Endothelial cell of umbilical vein (primary cell): ENCODE measurements around the gene CACNA2D3.

Experiments
- CTCF ChIP-seq, 2 donors: IDR thresholded peaks; 1 replicate in 1 of 2; 2 replicates in 1 of 2; pipeline ENCODE4 v1.5.1; 2011; ENCODE audit warnings: low read length in 2 of 2, mild to moderate bottlenecking in 2 of 2, moderate library complexity in 2 of 2, control low read depth in 1 of 2, inconsistent platforms in 1 of 2, low read depth in 1 of 2; ENCODE audit not compliant: insufficient read depth in 1 of 2; ENCODE audit errors: extremely low read depth in 1 of 2
- EZH2 ChIP-seq: IDR thresholded peaks from 2 replicates; pipeline ENCODE4 v1.6.1; 2012; ENCODE audit warnings: borderline replicate concordance, low read depth, mild to moderate bottlenecking, moderate library complexity, low read length, inconsistent platforms; ENCODE audit not compliant: severe bottlenecking
- FOS ChIP-seq: IDR thresholded peaks from 2 replicates; pipeline ENCODE4 v1.6.1; 2011; ENCODE audit warnings: mild to moderate bottlenecking, low read length, moderate library complexity, borderline replicate concordance; ENCODE audit not compliant: insufficient read depth
- GATA2 ChIP-seq: IDR thresholded peaks from 2 replicates; pipeline ENCODE4 v1.7.0; 2011; ENCODE audit warnings: low read depth, mild to moderate bottlenecking, moderate library complexity, mixed read lengths, low read length; ENCODE audit not compliant: insufficient read length, insufficient read depth
- MAX ChIP-seq: IDR thresholded peaks from 2 replicates; pipeline ENCODE4 v1.6.1; 2011; ENCODE audit not compliant: insufficient read depth, insufficient read length
- MYC ChIP-seq: IDR thresholded peaks from one replicate; pipeline ENCODE4 v1.6.1; 2011; ENCODE audit warnings: mild to moderate bottlenecking, low read depth, low read length
- POLR2A ChIP-seq: IDR thresholded peaks from 2 replicates; pipeline ENCODE4 v1.6.1; 2012; ENCODE audit warnings: low read depth, mild to moderate bottlenecking, control low read depth, low read length
- POLR2AphosphoS5 ChIP-seq: IDR thresholded peaks from 2 replicates; pipeline ENCODE4 v1.6.1; 2012; ENCODE audit warnings: low read depth, mild to moderate bottlenecking, control low read depth, low read length, moderate library complexity; ENCODE audit not compliant: insufficient read depth

- TF ChIP-seq POLR2A (no peak), CTCF (IDR thresholded peaks at IDR 0.05; ENCODE audit: extremely low read depth in 1 of 2, insufficient read depth in 1 of 2, low read depth in 1 of 2, low read length in 2 of 2) (no peak), POLR2AphosphoS5 (no peak), MYC (no peak), MAX (no peak), EZH2 (no peak), GATA2 (no peak), FOS (no peak)
Measured at GRCh38 chr3:54713455-54713854, 591.1 kb downstream of the CACNA2D3 start.
